ENCODE data around the gene NBPF4.
"Not testable (repeated sequence)": the region's sequence is repeated elsewhere in the genome, so short reads cannot be mapped to it uniquely, and the experiment has no call there.

Gene NBPF4

DNA sequence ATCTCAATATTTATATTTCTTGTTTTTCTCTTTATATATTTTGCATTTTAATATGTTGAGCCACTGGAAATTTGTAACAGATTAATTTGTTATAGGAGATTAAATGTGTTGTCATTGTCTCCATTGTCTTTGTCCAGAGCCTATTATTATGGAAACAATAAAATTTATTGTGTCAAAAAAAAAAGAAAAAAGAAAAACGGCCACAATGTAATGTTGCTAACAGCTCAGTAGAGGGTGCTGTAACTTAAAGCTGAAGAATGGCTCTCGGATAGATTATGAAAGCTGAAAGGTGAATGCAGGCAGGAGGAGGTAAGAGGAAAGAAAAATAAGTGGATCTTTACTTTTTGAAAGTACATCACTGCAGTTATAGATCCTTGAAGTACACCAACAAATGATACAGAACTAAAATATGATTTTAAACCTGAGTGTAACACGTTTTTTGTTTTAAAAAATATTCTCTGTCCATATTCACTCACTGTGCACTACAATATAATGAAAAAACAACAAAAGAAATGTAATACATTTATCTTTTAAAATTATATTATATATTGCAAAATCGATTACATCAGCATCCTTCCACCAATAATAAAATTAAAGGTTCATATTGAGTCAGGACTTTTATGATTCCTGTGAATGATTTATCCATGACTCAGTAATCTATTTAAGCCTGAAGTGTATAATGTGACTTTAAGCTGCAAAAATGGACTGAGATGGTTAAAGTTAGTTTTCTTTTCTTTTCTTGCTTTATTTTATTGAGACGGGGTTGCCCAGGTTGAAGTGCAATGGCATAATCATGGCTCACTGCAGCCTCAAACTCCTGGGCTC is 29.0 kb downstream of the NBPF4 start:
- TF ChIP-seq, protein P1, sequence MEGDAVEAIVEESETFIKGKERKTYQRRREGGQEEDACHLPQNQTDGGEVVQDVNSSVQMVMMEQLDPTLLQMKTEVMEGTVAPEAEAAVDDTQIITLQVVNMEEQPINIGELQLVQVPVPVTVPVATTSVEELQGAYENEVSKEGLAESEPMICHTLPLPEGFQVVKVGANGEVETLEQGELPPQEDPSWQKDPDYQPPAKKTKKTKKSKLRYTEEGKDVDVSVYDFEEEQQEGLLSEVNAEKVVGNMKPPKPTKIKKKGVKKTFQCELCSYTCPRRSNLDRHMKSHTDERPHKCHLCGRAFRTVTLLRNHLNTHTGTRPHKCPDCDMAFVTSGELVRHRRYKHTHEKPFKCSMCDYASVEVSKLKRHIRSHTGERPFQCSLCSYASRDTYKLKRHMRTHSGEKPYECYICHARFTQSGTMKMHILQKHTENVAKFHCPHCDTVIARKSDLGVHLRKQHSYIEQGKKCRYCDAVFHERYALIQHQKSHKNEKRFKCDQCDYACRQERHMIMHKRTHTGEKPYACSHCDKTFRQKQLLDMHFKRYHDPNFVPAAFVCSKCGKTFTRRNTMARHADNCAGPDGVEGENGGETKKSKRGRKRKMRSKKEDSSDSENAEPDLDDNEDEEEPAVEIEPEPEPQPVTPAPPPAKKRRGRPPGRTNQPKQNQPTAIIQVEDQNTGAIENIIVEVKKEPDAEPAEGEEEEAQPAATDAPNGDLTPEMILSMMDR (IDR thresholded peaks at IDR 0.05; ENCODE audit: control extremely low read depth, extremely low read depth, low read depth, missing control alignments) = peak; percentile 69
- POLR2A ChIA-PET; DNase-seq (ENCODE audit: extremely low spot score): not testable (repeated sequence)
- CTCF ChIA-PET = interaction anchor here (0.9 to 1.3 kb wide), 2 partner anchors 15 to 430 kb away, joined by 3 to 4 read pairs; partner anchors contain the start of gene SLC25A24

DNA sequence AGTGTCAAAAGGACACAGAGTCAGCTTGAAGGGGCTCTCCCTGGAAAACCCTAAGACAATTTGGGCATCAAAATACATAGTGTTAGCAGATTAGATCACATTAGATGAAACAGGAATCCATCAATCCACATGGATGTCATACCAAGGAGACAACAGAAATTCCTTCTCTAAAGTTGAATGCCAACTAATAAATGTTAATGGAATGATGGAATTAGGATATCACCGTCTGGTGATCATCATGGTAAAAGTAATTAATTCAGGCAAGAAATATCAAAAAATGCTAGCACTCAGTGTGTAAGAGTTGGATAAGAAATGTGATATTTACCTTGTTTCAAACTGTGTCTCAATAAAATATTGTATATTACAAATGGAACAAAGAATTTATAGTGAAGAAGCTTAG is 32.9 kb downstream of the NBPF4 start:
- CTCF ChIA-PET = interaction anchor here (1.3 kb wide), 2 partner anchors 11 to 84 kb away, joined by 4 read pairs; partner anchors contain the start of gene SLC25A24
- POLR2A ChIA-PET = no interaction called here
- no peak for DNase-seq (ENCODE audit: extremely low spot score)

GRCh38 chr1:108209456-108210108 is 34.3 kb downstream of the NBPF4 start:
- ChIA-PET CTCF (interaction anchor here (1.0 kb wide), 1 partner anchor 9 kb away, joined by 5 read pairs; the partner anchor contains the start of gene SLC25A24), POLR2A (no interaction called here)
- no peak for DNase-seq (ENCODE audit: extremely low spot score)
- TF ChIP-seq, protein P1 (IDR thresholded peaks at IDR 0.05; ENCODE audit: control extremely low read depth, extremely low read depth, low read depth, missing control alignments) = no peak

More for the DNA sequence above, 32.9 kb downstream of the NBPF4 start:
- TF ChIP-seq, protein P1 (IDR thresholded peaks at IDR 0.05; ENCODE audit: control extremely low read depth, extremely low read depth, low read depth, missing control alignments) = no peak

- no peak for DNase-seq (ENCODE audit: extremely low spot score)
- ChIA-PET POLR2A (no interaction called here), CTCF (interaction anchor here (1.0 kb wide), 1 partner anchor 8 kb away, joined by 5 read pairs; the partner anchor contains the start of gene SLC25A24)
- TF ChIP-seq, protein P1 (IDR thresholded peaks at IDR 0.05; ENCODE audit: control extremely low read depth, extremely low read depth, low read depth, missing control alignments) = no peak
Measured at GRCh38 chr1:108208724-108209446, 35.0 kb downstream of the NBPF4 start.

GRCh38 chr1:108203582-108203981 is 40.3 kb downstream of the NBPF4 start:
- DNase-seq (ENCODE audit: extremely low spot score); POLR2A ChIA-PET; CTCF ChIA-PET: not testable (repeated sequence)

- ChIA-PET POLR2A (no interaction called here), CTCF (interaction anchor here (2.1 kb wide), 1 partner anchor 419 kb away, joined by 7 read pairs; no protein-coding TSS in a partner anchor)
- TF ChIP-seq, protein P1 (IDR thresholded peaks at IDR 0.05; ENCODE audit: control extremely low read depth, extremely low read depth, low read depth, missing control alignments) = no peak
- no peak for DNase-seq (ENCODE audit: extremely low spot score)
Measured at GRCh38 chr1:108201687-108202086, 42.2 kb downstream of the NBPF4 start.

Measured in GM10248 (cell line).